B cell (primary cell): ENCODE measurements around the gene CHCHD3. TPM values are rescaled to one million over a fixed set of nuclear protein-coding genes. Genes with fewer than 3 reads are reported as not detected.

Source experiments
- ATAC-seq: fragments of 200-7000 bp; cut with Tn5 transposase; one replicate; pipeline ENCODE4 v1.10.0; 2021; ENCODE audit warnings: low read depth, mild to moderate bottlenecking, moderate number of reproducible peaks, moderate library complexity
- CTCF ChIA-PET: fragments of 350-600 bp; sonication (Branson Sonifier 250); formaldehyde crosslinking; loops from one replicate; lab custom pipeline; 2021; ENCODE audit warnings: antibody characterized with exemption, inconsistent platforms; lab: Charles Lee
- POLR2A ChIA-PET: fragments of 350-600 bp; sonication (Branson Sonifier 250); formaldehyde crosslinking; loops from one replicate; lab custom pipeline; 2021; ENCODE audit warnings: antibody characterized with exemption; lab: Charles Lee
- DNase-seq: peaks from one replicate; pipeline ENCODE4 v3.0.0; 2013
- H2AFZ ChIP-seq: 2 replicates; pipeline ENCODE4 v1.6.1; 2012; ENCODE audit warnings: mild to moderate bottlenecking, low read depth, low read length; ENCODE audit not compliant: insufficient read depth, poor library complexity, severe bottlenecking
- H3K27ac ChIP-seq, 2 donors: 1 replicate in 1 of 2; 2 replicates in 1 of 2; pipeline ENCODE4 v1.5.1; 2012 to 2013; ENCODE audit warnings: low read length in 2 of 2, mild to moderate bottlenecking in 2 of 2, moderate library complexity in 1 of 2
- H3K27me3 ChIP-seq, 4 experiments: fragments of 200-600 bp in 1 of 4; sonication (generic) in 1 of 4; replicated peaks in 1 of 4; 1 replicate in 2 of 4; 2 replicates in 2 of 4; pipeline versions ENCODE4 v1.6.1 to v1.7.0; 2013 to 2016; ENCODE audit warnings: low read length in 3 of 4, mild to moderate bottlenecking in 2 of 4, mixed read lengths in 1 of 4, moderate library complexity in 1 of 4; ENCODE audit not compliant: insufficient read depth in 4 of 4, control insufficient read depth in 3 of 4; ENCODE audit errors: control extremely low read depth in 1 of 4
- H3K36me3 ChIP-seq, 2 experiments: replicated peaks in 1 of 2; 1 replicate in 1 of 2; 2 replicates in 1 of 2; pipeline versions ENCODE4 v1.6.1 to v1.7.1; 2013; ENCODE audit warnings: low read length in 1 of 2; ENCODE audit not compliant: insufficient read depth in 2 of 2, control insufficient read depth in 1 of 2; ENCODE audit errors: control extremely low read depth in 1 of 2, extremely low read depth in 1 of 2
- H3K4me1 ChIP-seq, 2 donors: fragments of 200-600 bp in 1 of 2; sonication (generic) in 1 of 2; 1 replicate in 1 of 2; 2 replicates in 1 of 2; pipeline versions ENCODE4 v1.5.1 to v1.6.1; 2013 to 2017; ENCODE audit warnings: low read length in 2 of 2; ENCODE audit not compliant: control insufficient read depth in 2 of 2, insufficient read depth in 2 of 2
- H3K4me2 ChIP-seq: replicated peaks from 2 replicates; pipeline ENCODE3; 2012; ENCODE audit warnings: mild to moderate bottlenecking, low read depth, low read length; ENCODE audit not compliant: poor library complexity, severe bottlenecking
- H3K4me3 ChIP-seq, 5 experiments: fragments of 200-600 bp in 1 of 5; sonication (generic) in 1 of 5; 1 replicate in 3 of 5; 2 replicates in 2 of 5; pipeline versions ENCODE4 v1.5.1 to v1.7.0; 2011 to 2016; ENCODE audit warnings: low read length in 4 of 5, mild to moderate bottlenecking in 4 of 5, low read depth in 2 of 5, control low read depth in 1 of 5, moderate library complexity in 1 of 5; ENCODE audit not compliant: insufficient read depth in 1 of 5; ENCODE audit errors: control extremely low read depth in 1 of 5, extremely low read depth in 1 of 5
- H3K79me2 ChIP-seq: fragments of 200-600 bp; sonication (generic); one replicate; pipeline ENCODE4 v1.6.0; 2016; ENCODE audit warnings: low read length; ENCODE audit not compliant: control insufficient read depth, insufficient read depth
- H3K9ac ChIP-seq: fragments of 200-600 bp; sonication (generic); 2 replicates; pipeline ENCODE4 v1.6.1; 2017; ENCODE audit warnings: mild to moderate bottlenecking, low read length, moderate library complexity
- H3K9me3 ChIP-seq, 3 donors: one replicate each; pipeline versions ENCODE4 v1.6.1 to v1.7.1; 2013; ENCODE audit warnings: low read length in 2 of 3; ENCODE audit not compliant: control insufficient read depth in 2 of 3, insufficient read depth in 1 of 3; ENCODE audit errors: control extremely low read depth in 1 of 3
- H4K20me1 ChIP-seq: 2 replicates; pipeline ENCODE4 v1.6.0; 2012; ENCODE audit warnings: mild to moderate bottlenecking, low read length; ENCODE audit not compliant: insufficient read depth, control insufficient read depth, poor library complexity, severe bottlenecking
- H3K27ac Mint-ChIP-seq: one replicate; pipeline ENCODE4 v1.8.0; 2021; ENCODE audit warnings: mixed read lengths
- H3K27me3 Mint-ChIP-seq: one replicate; pipeline ENCODE4 v1.8.0; 2021; ENCODE audit warnings: mixed read lengths
- H3K4me1 Mint-ChIP-seq: one replicate; pipeline ENCODE4 v1.8.0; 2021; ENCODE audit warnings: mixed read lengths
- H3K4me3 Mint-ChIP-seq: one replicate; pipeline ENCODE4 v1.8.0; 2021; ENCODE audit warnings: mixed read lengths
- H3K9me3 Mint-ChIP-seq: one replicate; pipeline ENCODE4 v1.8.0; 2022; ENCODE audit warnings: mixed read lengths; ENCODE audit not compliant: insufficient read depth
- CTCF ChIP-seq: fragments of 200-600 bp; IDR thresholded peaks from one replicate; pipeline ENCODE4 v1.8.0; 2022; ENCODE audit warnings: antibody characterized with exemption, mild to moderate bottlenecking
- EZH2 ChIP-seq: IDR thresholded peaks from 2 replicates; pipeline ENCODE4 v1.6.1; 2012; ENCODE audit warnings: borderline replicate concordance, low read depth, mild to moderate bottlenecking, moderate library complexity, low read length; ENCODE audit not compliant: insufficient read depth, poor library complexity, severe bottlenecking
- WGBS: methylation state at CpG from one replicate; pipeline ENCODE4 v1.1.5; 2013; ENCODE audit warnings: missing lambda C conversion rate; ENCODE audit not compliant: insufficient coverage; 5-methylcytosine and 5-hydroxymethylcytosine counted together
- intact Hi-C: fragments of 100-400 bp; cut with micrococcal nuclease; formaldehyde crosslinking; loops from one replicate; pipeline ENCODE4 v1.10.0; 2022
- polyA plus RNA-seq: library from polyadenylated mRNA; depleted of rRNA; stranded (reverse); fragments of >200 nt; gene quantifications from 2 replicates; pipeline ENCODE4 v1.2.3, GENCODE V29; 2012
- total RNA-seq, 2 donors: library from RNA; stranded (reverse); fragments of 120-200 nt in 1 of 2; gene quantifications; 1 replicate in 1 of 2; 2 replicates in 1 of 2; pipeline versions ENCODE4 v1.2.3 to v1.2.4, GENCODE V29; 2013 to 2022

The CHCHD3 gene
- total and polyA plus RNA-seq, 2 donors (not counting 1 experiment from before 2014, with no cell fraction given) = 20.1 to 38.4 TPM

GRCh38 chr7:133027397-133027796 lies 54.5 kb downstream of the CHCHD3 start:
- ATAC-seq = no peak
- intact Hi-C loops = no loop called here
- DNase-seq = no peak
- no peak overlapping the region for H3K9ac ChIP-seq
- H3K9me3 ChIP-seq = peaks cover 0 to 8% (median 5%) of the 10 kb centered on the region in 3 donors
- H3K4me3 Mint-ChIP-seq = no peak overlapping the region
- H3K27ac ChIP-seq = no peak overlapping the region
- H3K36me3 ChIP-seq = peaks cover 2 to 6% of the 10 kb centered on the region in 2 experiments
- no peaks in the 10 kb centered on the region for H3K27me3 Mint-ChIP-seq
- H3K4me1 Mint-ChIP-seq = peaks cover 8% of the 10 kb centered on the region
- peaks cover 23% of the 10 kb centered on the region for H3K79me2 ChIP-seq
- no peak overlapping the region for H2AFZ ChIP-seq
- no peak overlapping the region for H3K4me2 ChIP-seq
- no peak overlapping the region for H3K4me3 ChIP-seq
- peaks cover 4 to 5% of the 10 kb centered on the region in 2 donors for H3K4me1 ChIP-seq
- H4K20me1 ChIP-seq = no peaks in the 10 kb centered on the region
- POLR2A ChIA-PET = no interaction called here
- no peaks in the 10 kb centered on the region for H3K9me3 Mint-ChIP-seq
- no peak for TF ChIP-seq EZH2
- no peak for TF ChIP-seq CTCF
- H3K27me3 ChIP-seq = no peaks in the 10 kb centered on the region
- CTCF ChIA-PET = no interaction called here
- no peak overlapping the region for H3K27ac Mint-ChIP-seq

- TF ChIP-seq EZH2 (no peak), CTCF (no peak)
- POLR2A ChIA-PET = no interaction called here
These were observed 55.6 kb downstream of the CHCHD3 start for GRCh38 chr7:133026210-133026859.

More at GRCh38 chr7:133026210-133026859, 55.6 kb downstream of the CHCHD3 start:
- no peak overlapping the region for H3K27ac ChIP-seq
- CTCF ChIA-PET = no interaction called here
- peaks cover 0 to 10% of the 10 kb centered on the region in 2 experiments for H3K36me3 ChIP-seq
- Mint-ChIP-seq H3K4me3 (no peak overlapping the region), H3K4me1 (peaks cover 8% of the 10 kb centered on the region), H3K27ac (no peak overlapping the region), H3K27me3 (no peaks in the 10 kb centered on the region), H3K9me3 (no peaks in the 10 kb centered on the region)
- H3K9ac ChIP-seq = no peak overlapping the region
- no peak overlapping the region for H3K4me2 ChIP-seq
- ATAC-seq (no peak), DNase-seq (no peak)
- H3K79me2 ChIP-seq = peaks cover 22% of the 10 kb centered on the region
- H3K4me3 ChIP-seq = no peak overlapping the region
- WGBS = no CpG with 5 or more reads among the region's 2 CpGs
- no peak overlapping the region for H2AFZ ChIP-seq
- H3K27me3 ChIP-seq = no peaks in the 10 kb centered on the region
- no peaks in the 10 kb centered on the region for H4K20me1 ChIP-seq
- peaks cover 4 to 5% of the 10 kb centered on the region in 2 donors for H3K4me1 ChIP-seq
- intact Hi-C loops = no loop called here
- H3K9me3 ChIP-seq = peaks cover 0 to 8% (median 5%) of the 10 kb centered on the region in 3 donors
